ENCODE results near the gene GOLGA3. TPM values are rescaled to one million over a fixed set of nuclear protein-coding genes. Genes with fewer than 3 reads are reported as not detected.

GOLGA3 gene
- total RNA-seq, 2 experiments from 2014 or later: 31.5 to 34.0 TPM

- H3K4me1 Mint-ChIP-seq (ENCODE audit: low read depth): peaks cover 23% of the 10 kb centered on the region
- H3K27me3 Mint-ChIP-seq: no peaks in the 10 kb centered on the region
- ATAC-seq (ENCODE audit: poor library complexity): no peak
- H3K9me3 Mint-ChIP-seq: no peaks in the 10 kb centered on the region
- H3K27ac Mint-ChIP-seq: peak overlapping the region; percentile 44
- Histone ChIP-seq H3K4me3 (ENCODE audit: low read length) (no peak overlapping the region), H3K9me3 (ENCODE audit: control insufficient read depth in 1 of 2, insufficient read depth in 1 of 2, low read length in 2 of 2) (no peaks in the 10 kb centered on the region), H3K4me1 (ENCODE audit: insufficient read depth, low read length) (peaks cover 10% of the 10 kb centered on the region), H3K36me3 (ENCODE audit: insufficient read depth, low read length) (peaks cover 60% of the 10 kb centered on the region), H3K27ac (ENCODE audit: low read depth in 1 of 2, low read length in 2 of 2) (no peak overlapping the region), H3K27me3 (ENCODE audit: control insufficient read depth in 1 of 2, insufficient read depth in 2 of 2, low read length in 2 of 2) (no peaks in the 10 kb centered on the region)
- peaks cover 80% of the 10 kb centered on the region for H3K36me3 Mint-ChIP-seq (ENCODE audit: low read depth)
- no peak for TF ChIP-seq CTCF (IDR thresholded peaks at IDR 0.05)
- DNase-seq: no peak
- H3K4me3 Mint-ChIP-seq: no peak overlapping the region
- intact Hi-C loops (cut with DNase I, micrococcal nuclease): loop anchor here (2.0 to 5.0 kb wide), 2 partner anchors 39 to 40 kb away; no protein-coding TSS in a partner anchor
- CTCF ChIA-PET: interaction anchor here (1.3 kb wide), 1 partner anchor 97 kb away, joined by 3 read pairs; no protein-coding TSS in a partner anchor
- POLR2A ChIA-PET: interaction anchor here (1.2 kb wide), 1 partner anchor 21 kb away, joined by 3 read pairs; the partner anchor contains the start of gene GOLGA3
Observed at GRCh38 chr12:132807295-132808092, 21.2 kb downstream of the GOLGA3 start.

GRCh38 chr12:132806857-132807256 lies 21.8 kb downstream of the GOLGA3 start:
- H3K27me3 ChIP-seq (ENCODE audit: control insufficient read depth in 1 of 2, insufficient read depth in 2 of 2, low read length in 2 of 2): no peaks in the 10 kb centered on the region
- DNase-seq (peak in 2 of 14 experiments; percentile 25 to 37), ATAC-seq (ENCODE audit: poor library complexity) (peak; percentile 49)
- H3K9me3 Mint-ChIP-seq: no peaks in the 10 kb centered on the region
- peak overlapping the region; percentile 44 for H3K27ac Mint-ChIP-seq
- H3K27me3 Mint-ChIP-seq: no peaks in the 10 kb centered on the region
- no peak overlapping the region for H3K4me3 Mint-ChIP-seq
- no peak overlapping the region for H3K4me3 ChIP-seq (ENCODE audit: low read length)
- TF ChIP-seq CTCF (IDR thresholded peaks at IDR 0.05): no peak
- POLR2A ChIA-PET: interaction anchor here (1.2 kb wide), 1 partner anchor 22 kb away, joined by 3 read pairs; the partner anchor contains the start of gene GOLGA3
- intact Hi-C loops (cut with DNase I, micrococcal nuclease): loop anchor here in 1 of 2 experiments (5.0 kb wide), 1 partner anchor 40 kb away; no protein-coding TSS in a partner anchor
- peaks cover 80% of the 10 kb centered on the region for H3K36me3 Mint-ChIP-seq (ENCODE audit: low read depth)
- H3K4me1 ChIP-seq (ENCODE audit: insufficient read depth, low read length): peaks cover 10% of the 10 kb centered on the region
- peaks cover 58% of the 10 kb centered on the region for H3K36me3 ChIP-seq (ENCODE audit: insufficient read depth, low read length)
- CTCF ChIA-PET: interaction anchor here (1.3 kb wide), 1 partner anchor 98 kb away, joined by 3 read pairs; no protein-coding TSS in a partner anchor
- H3K9me3 ChIP-seq (ENCODE audit: control insufficient read depth in 1 of 2, insufficient read depth in 1 of 2, low read length in 2 of 2): no peaks in the 10 kb centered on the region
- peaks cover 18% of the 10 kb centered on the region for H3K4me1 Mint-ChIP-seq (ENCODE audit: low read depth)
- H3K27ac ChIP-seq (ENCODE audit: low read depth in 1 of 2, low read length in 2 of 2): no peak overlapping the region

DNA sequence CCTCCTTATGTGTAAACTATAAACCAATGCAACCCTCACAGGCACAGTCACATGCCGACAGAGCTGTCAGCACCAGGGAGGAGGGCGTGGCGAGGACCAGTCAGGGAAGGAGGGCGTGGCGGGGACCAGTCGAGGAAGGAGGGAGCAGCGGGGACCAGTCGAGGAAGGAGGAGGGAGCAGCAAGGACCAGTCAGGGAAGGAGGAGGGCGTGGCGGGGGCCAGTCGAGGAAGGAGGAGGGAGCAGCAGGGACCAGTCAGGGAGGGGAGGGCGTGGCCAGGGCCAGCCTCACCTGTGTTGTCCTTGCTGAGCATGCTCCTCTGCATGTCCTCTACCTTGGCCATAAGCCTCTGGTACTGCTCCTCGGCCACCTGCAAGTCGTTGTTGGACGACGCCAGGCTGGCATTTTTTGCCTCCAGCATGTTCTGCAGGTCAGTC lies 24.2 kb downstream of the GOLGA3 start:
- Histone ChIP-seq H3K9me3 (ENCODE audit: control insufficient read depth in 1 of 2, insufficient read depth in 1 of 2, low read length in 2 of 2) (no peaks in the 10 kb centered on the region), H3K4me1 (ENCODE audit: insufficient read depth, low read length) (peaks cover 10% of the 10 kb centered on the region), H3K4me3 (ENCODE audit: low read length) (no peak overlapping the region), H3K27me3 (ENCODE audit: control insufficient read depth in 1 of 2, insufficient read depth in 2 of 2, low read length in 2 of 2) (no peaks in the 10 kb centered on the region), H3K27ac (ENCODE audit: low read depth in 1 of 2, low read length in 2 of 2) (no peak overlapping the region), H3K36me3 (ENCODE audit: insufficient read depth, low read length) (peaks cover 71% of the 10 kb centered on the region)
- intact Hi-C loops (cut with DNase I, micrococcal nuclease): no loop called here
- Mint-ChIP-seq H3K27ac (no peak overlapping the region), H3K4me3 (no peak overlapping the region), H3K4me1 (ENCODE audit: low read depth) (peaks cover 18% of the 10 kb centered on the region), H3K9me3 (no peaks in the 10 kb centered on the region), H3K27me3 (no peaks in the 10 kb centered on the region), H3K36me3 (ENCODE audit: low read depth) (peaks cover 82% of the 10 kb centered on the region)
- CTCF ChIA-PET: no interaction called here
- ATAC-seq (ENCODE audit: poor library complexity) (no peak), DNase-seq (no peak)
- no peak for TF ChIP-seq CTCF (IDR thresholded peaks at IDR 0.05)
- POLR2A ChIA-PET: interaction anchor here (0.6 kb wide), 1 partner anchor 16 kb away, joined by 3 read pairs; no protein-coding TSS in a partner anchor

Measured in CD4-positive, alpha-beta T cell (primary cell).